Endometrial microvascular endothelial cells (primary cell): ENCODE measurements around the gene DEPDC5. TPM values are rescaled to one million over a fixed set of nuclear protein-coding genes. Genes with fewer than 3 reads are reported as not detected.

Experiments
- in situ Hi-C: cut with HindIII; loops from 2 replicates; pipeline ENCODE4 v1.10.0; 2017; ENCODE audit warnings: low sequenced_read_pairs, low pct_unique_long_range_greater_than_20kb; ENCODE audit errors: inconsistent ontology term
- total RNA-seq: library from RNA; depleted of rRNA; stranded (reverse); fragments of >200 nt; gene quantifications from one replicate; pipeline ENCODE4 v1.2.3, GENCODE V29; 2015; ENCODE audit errors: inconsistent ontology term

Gene DEPDC5
- total RNA-seq, 1 donor from 2014 or later = 14.9 TPM

DNA sequence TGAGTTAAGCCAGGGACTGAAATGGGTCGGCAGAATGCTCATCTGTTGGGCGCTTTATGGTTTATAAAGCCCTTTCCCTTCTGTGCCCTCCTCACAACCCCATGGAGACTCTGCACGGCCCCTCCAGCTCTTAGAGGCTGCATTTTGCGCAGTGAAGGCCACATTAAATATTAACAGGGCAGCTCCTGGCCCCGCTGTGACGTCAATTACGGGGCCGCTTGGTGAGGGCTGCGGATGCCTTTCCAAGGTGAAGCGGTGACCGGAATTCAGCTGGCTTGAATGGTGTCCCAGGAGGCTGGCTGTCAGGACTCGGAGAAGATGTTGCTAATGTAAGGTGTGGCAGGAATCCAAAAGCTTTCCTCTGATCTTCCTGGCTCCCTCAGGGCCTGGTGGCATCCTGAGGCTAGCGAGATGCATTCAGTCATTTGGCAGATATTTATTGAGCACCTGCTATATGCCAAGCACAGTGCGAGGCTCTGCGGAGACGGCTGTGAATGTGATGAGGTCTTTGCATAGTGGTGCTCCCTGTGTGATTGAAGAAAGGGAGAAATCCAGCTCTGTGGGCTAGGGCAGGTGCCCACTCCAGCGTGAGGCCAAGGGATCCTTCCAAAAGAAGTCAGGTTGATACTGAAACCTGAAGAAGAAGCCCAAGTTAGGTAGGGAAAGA, 180.1 kb downstream of the DEPDC5 start:
- in situ Hi-C loops = no loop called here

DNA sequence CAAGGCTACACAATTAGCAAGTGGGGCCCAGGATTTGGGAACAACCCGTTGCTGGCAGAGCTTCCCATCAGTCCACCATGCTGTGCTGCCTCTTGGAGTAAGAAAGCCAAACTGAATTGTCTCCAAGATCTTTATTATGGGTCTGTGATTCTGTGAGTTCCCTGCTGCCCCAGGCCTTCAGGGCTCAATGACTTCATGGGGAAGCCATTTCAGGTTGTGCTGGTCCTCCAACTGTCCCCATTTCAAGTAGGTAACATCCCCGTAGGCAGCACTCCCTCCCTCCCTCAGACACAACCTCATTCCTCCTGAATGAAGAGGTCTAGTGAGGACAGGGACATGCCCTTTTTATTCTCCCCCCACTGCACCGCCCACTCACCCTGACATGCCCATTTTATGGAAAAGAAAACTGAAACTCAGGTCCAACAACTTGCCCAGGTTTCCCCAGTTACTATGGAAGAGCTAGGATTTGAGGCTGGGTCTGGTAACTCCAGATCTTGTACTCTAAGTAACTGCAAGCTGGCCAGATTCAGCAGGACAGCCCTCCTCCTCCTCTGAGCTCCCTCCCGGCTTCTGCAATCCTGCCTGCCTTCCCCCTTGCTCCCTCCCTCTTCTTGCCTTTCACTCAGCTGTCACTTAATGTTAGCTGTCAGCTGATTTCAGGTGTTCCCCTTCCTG, 182.3 kb downstream of the DEPDC5 start:
- in situ Hi-C loops = no loop called here

DNA sequence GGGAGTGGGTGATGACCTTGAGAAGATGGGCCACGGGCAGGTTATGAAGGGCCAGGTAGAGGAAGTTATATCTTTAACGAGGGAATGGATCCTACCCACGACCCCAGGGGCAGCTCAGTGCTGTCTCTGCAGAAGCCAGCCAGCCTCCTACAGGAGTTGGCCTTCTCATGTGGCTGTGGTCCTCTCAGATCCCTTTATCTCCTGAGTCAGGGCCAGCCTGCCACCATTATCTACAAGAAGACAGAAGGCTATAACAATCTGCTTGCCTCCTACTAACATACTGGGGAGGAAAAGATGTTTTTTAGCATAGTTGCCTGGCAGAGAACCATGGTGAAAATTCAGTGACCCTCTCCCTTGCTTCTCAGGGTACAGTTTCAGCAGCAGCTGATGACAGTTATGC, 183.5 kb downstream of the DEPDC5 start:
- in situ Hi-C loops = no loop called here

DNA sequence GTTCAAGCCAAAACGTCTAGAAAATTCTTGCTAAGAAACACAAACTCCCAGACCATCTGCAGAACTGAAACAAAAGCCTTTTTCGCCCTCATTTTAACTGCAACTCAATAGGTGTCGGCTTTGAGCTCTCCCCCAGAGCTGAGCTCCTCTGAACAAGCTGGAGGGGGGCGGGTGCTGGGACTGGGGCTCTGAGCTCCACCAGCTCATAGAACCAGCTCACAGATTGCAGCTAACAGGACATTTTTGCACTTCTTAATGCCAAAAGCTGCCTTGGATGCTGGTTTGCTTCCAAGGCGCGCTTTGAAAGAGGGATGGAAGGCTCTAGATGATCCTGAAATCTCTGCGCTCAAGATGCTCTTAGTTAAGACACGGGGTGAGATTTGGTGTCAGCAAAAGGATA, 184.5 kb downstream of the DEPDC5 start:
- in situ Hi-C loops = no loop called here

DNA sequence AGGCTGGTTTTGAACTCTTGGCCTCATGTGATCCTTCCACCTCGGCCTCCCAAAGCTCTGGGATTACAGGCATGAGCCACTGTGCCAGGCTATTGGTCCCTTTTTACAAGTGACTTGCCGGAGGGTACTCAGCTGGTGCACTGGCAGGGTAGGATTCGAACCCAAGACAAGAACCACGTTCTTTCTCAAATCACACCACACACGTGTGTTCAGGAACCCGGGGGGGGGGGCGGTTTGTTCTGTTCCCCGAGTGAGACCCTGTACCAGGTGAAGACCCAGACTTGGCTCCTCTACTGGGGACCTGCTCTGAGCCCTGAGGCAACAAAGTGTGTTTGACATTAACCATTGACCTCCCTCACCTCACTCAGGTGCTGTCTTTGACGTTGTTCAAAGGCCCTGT, 186.7 kb downstream of the DEPDC5 start:
- in situ Hi-C loops = no loop called here

DNA sequence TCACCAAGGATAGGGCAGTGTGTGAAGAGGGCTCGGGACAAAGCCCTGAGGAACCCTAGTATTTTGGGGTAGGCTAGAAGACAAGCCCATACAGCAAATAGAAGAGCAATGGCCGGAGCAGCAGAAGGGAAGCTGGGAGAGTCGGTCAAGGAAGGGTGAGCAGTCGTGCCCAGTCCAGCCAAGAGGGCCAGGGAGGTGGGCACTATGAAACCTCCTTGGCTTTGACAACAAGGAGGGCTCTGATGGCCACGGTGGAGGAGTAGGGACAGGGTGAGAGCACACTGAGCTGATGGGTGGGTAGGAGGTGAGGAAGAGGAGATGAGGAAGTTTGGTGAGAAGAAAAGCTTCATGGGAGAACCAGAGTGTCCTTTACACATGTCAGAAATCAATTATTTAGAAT, 188.3 kb downstream of the DEPDC5 start:
- in situ Hi-C loops = no loop called here

DNA sequence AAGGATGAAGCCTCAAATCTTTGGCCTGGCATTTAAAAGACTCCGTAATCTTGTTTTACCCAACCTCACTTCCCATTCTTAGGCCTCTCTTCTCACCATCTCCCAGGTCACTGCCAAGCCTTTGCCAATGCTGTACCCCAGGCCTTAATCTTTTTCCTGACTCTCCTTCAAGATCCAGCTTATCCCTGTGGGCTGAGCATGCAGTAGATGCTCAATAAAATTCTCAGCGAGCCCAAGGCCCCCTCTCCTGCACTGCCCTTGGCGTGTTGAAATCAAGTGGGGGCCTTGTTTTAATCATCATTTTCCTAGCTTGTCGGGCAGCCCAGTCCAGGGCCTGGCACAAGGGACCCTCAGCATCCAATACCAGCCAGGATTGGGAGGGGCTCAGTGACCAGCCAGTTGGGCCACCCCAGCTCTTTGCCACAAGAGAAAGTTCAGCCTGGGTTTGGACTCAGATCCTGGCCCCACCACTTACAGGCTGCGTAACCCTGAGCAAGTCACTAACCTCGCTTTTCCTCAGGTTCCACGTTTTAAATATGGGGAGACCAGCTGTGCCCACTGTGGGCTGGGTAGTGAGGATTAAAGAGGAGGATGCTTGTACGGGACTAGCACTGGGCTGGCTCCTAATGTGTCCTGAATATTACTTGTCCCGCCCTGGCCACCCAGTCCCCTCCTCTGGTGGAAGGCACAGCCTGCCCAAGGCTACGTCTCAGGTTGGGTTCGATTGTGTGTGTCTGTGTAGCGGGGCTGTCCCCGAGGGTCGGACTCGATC, 189.6 kb downstream of the DEPDC5 start:
- in situ Hi-C loops = no loop called here

DNA sequence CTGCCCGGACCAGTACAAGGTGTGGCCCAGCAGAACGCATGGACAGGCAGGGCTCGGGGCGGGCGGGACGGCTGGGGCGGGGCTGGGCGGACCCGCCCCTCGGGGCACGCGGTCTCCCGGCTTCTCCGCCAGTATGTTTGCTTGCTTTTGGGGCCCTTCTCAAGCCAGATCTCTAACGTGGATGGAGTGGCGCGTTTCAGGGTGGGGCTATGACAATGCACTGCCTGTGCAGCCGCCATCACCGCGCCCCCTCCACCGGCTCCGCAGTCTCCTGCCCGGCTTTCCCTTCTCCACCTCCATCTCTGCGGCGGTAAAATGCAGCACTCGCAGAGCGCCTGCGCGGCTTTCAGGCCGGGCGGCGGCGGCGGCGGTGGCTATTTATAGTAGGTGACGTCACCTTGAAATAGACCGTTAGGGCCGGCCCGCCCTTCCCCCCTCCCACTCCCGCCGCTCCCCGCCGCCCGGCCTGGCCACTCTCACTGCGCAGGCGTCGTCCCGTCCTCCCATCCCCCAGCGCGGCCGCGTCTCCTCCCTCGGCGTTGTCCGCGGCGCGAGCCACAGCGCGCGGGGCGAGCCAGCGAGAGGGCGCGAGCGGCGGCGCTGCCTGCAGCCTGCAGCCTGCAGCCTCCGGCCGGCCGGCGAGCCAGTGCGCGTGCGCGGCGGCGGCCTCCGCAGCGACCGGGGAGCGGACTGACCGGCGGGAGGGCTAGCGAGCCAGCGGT, 190.3 kb downstream of the DEPDC5 start, which contains the start of gene YWHAH:
YWHAH (plus strand) TSS at position 558 of the 722 bp plus-strand sequence. CDS start 199 bp downstream, outside the sequence.
- in situ Hi-C loops = no loop called here

DNA sequence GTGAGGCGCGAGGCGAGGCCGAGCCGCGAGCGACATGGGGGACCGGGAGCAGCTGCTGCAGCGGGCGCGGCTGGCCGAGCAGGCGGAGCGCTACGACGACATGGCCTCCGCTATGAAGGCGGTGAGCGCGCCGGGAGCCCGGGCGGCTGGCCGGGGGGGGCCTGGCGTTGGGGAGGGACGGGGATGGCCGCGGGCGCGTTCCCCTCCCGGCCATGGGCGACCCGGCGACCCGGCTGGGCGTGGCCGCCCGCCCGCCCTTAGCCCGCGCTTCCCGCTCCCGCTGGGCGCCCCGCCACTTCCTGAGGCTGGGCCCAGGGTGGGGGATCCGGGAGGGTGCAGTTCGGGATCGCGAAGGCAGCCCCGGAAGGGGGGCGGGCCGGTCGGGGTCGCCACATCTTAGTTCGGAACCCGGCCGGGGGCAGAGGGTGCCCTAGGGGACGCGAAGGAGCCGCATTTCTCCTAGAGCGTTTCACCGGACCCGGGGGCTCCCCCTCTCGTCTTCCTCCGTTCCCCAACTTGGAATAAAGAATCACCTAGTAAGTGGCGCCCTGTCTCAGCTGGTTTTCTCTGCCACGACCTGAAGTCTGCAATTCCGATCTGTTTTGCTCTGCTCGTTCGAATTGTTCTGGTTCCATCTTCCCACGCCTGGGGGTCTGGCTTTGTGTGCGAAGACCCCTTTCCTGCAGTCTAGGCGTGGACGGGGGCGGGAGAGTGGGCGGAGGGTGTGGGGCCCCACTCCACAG, 191.1 kb downstream of the DEPDC5 start:
- in situ Hi-C loops = no loop called here

DNA sequence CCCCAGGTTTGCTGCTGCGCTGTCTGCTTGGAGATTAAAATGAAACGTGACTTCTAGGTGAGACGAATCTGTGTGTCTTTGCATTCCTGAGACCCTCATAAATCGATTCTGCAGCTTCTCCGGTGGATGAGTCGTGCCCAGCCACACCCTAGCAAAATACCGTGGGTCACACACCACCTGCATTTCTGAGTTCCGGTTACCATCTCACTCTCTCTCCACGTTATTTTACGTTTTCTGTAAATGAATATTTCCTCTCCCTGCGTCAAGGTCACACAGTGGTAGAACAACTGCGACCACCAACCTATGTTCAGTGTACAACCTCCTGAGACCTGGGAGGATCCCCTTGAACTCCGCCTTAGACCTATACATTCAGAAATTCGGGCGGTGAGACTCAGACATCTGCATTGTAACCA, 191.6 kb downstream of the DEPDC5 start:
- in situ Hi-C loops = no loop called here

DNA sequence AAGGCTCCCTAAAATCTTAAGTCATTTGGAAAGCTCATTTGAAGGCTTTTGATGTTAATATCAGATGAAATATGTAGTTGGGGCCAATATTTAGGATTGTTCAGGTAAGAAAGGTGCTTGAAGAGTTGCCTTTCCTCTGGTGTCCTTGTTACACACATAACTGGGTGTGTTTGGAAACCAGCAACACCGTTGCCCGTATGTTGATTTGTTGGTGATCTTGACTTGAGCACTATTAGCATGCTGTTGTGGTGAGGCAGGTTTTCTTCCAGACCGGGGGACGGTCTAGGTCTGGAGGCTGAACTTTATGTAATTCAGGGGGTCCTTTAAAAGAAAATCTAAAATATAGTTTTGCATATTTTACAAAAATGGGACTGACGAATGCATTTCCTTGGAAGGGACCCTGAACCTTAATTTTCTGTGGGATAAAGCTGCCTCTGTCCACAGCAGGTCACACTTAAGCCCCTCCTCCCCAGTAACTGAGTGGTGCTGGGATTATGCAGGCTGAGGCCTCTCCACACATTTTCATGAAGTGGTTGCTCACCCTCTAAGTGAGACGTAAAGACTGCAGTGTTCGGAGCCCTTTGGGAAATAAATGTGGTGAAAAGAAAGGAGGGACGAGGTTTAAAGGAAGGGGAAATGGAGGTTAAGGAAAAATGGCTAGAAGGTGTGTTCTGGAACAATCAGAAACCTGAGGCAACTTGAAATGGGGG, 192.3 kb downstream of the DEPDC5 start:
- in situ Hi-C loops = no loop called here

DNA sequence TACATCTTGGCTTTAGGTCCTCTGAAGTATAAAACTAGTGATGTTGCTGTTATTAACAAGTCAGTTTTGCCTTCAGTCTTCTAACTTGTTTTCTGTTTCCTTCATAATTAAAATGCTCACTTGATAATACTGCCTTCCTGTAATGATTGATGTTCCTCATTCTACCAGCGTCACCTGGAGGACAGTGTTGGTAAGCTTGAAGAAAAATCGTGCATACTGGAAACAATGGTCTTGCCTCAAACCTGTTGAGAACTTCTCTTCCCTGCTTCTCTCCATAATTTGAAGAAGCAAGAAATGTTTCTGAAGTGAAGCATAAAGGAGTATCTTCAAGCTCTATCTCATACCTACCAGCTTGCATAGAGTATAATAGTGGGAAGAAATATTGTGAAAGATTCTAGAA, 193.5 kb downstream of the DEPDC5 start:
- in situ Hi-C loops = no loop called here

DNA sequence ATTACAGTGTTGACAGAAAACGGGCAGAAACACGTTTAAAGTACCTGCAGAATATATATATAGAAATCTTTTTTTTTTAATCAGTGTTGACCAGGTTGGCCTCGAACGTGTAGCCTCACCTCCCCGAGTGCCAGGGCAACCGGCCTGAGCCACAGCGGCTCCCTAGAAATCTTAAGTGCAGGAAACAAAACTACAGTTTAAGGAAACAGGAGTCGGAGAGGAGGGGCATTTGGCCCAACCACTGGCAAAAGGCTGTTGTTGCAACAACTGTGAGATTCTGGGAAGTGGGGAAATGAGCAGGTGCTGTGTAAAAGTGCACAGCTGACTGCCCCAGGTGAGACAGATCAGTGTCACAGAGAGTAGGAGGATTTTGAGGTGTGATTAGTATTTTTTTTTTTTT, 194.2 kb downstream of the DEPDC5 start:
- in situ Hi-C loops = no loop called here

DNA sequence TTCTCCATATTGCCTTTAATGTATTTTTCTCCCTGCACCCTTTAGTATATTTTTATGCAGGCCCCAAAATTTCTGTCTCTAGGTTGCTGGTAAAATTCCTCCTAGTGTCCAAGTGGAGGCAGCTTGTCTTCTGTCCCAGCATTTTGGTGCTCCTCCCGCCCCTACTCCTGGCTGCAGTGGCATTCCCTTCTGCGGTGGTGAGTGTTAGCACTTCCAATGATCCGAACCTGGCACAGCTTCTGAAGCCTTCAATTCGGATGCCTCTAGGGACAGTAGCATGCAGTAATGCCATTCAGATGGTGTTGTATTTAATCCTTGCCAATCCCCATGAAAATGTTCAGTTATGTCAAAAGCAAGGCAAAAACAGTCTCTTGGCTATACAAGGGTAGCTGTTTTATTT, 196.4 kb downstream of the DEPDC5 start:
- in situ Hi-C loops = loop anchor here (25.0 kb wide), 1 partner anchor 288 kb away; the partner anchor contains the start of gene PISD

DNA sequence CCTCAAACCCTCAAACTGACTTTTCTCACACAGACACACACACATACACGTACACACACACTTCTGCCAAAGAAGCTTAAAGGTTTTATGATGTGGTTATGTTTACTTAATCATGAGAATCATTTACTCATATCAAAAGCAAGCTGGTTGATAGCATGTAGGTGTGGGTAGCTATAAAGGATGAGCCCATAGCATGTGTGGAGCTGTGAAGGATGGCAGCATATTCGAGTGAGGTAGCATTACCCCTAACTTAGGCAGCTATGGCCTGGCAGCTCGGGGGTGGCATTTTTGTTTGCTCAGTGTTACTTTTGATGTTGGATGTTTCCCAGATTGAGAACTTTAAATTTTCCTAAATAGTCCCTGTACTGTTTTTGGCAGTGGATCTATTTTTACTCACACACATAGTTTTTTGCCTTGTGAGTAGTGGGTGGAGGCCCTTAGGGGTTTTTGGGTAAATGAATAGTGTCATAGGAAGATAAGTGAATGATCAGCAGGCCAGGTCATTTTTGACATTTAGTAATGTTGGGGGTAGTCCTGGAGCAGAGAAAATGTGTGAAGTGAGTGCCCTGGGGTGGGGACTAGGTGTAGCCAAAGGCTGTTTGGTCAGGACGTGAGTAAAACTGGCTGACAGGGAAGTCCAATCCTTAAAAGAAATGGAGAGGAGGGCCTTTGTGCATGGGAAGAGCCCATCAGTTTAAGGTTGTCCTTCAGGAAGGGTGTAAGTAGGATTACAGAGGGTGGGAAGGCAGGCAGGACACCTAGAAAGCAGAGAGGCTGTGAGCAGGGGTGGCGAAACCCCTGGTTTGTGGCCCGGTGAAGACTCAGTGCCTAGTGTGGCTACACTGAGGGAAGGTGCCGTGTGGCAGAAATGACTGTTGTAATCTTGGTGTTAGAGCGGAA, 197.6 kb downstream of the DEPDC5 start:
- in situ Hi-C loops = loop anchor here (25.0 kb wide), 1 partner anchor 289 kb away; the partner anchor contains the start of gene PISD

DNA sequence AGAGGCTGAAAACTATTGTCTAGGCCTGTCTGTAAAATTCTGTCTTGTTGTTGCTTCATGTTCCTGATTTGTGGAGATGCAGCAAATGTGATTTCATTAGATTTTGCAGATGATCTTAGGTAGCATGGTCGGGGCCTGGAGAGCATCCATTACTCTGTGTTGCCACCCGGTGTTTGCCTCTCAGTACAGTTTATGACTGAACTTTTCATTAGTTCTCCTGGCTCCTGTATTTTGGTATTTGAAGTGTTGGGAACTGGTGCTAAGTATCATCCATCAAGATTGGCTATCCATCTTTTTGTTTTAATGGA, 198.2 kb downstream of the DEPDC5 start:
- in situ Hi-C loops = loop anchor here (25.0 kb wide), 1 partner anchor 290 kb away; the partner anchor contains the start of gene PISD

DNA sequence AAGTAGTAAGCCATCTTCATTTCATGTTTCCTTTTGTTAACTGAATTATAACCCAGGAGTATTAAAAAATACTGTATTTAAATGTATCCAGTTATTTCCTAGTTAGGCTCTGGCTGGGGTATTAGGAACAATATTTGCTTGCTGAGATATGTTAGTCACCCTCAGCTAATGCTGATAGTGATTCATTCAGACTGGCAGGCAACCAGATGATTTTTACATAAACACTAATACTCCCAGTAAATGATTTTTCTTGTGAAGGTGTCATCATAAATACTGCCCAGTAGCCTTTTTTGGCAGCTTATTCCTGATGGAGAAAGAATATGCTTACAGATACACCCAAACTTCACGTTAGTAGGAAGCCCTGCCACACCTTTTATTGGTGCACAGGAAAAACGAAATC, 198.7 kb downstream of the DEPDC5 start:
- in situ Hi-C loops = loop anchor here (25.0 kb wide), 1 partner anchor 290 kb away; the partner anchor contains the start of gene PISD
